CD4-positive, alpha-beta T cell treated with Interleukin-15 for 4 hours (primary cell): ENCODE results near the gene VPS54.
"Not testable (repeated sequence)": the region's sequence is repeated elsewhere in the genome, so short reads cannot be mapped to it uniquely, and the experiment has no call there.

Experiments
- DNase-seq: peaks from one replicate; pipeline ENCODE4 v3.0.0-alpha.2; 2020; ENCODE audit warnings: low spot score

VPS54 gene

GRCh38 chr2:63994329-63995070 is 24.7 kb downstream of the VPS54 start:
- not testable (repeated sequence) for DNase-seq

DNA sequence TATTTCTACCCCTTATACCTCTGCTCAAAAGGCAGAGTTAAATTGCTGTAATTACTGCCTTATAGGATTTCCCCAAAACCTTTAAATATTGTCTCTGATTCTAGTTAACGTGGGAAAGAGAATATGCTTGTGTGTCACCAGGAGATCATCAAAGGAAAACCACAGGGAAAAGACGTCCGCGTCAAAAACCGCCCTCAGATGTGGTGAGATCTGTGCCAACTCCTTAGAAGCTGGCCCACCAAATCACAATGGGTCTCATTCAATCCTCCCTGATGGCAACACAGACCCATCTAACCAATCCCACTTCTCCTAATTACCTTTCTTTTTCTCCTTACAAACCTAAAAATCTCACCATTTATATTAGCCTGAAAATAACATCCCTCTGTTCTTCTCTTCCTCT is 25.4 kb downstream of the VPS54 start:
- no peak for DNase-seq

DNA sequence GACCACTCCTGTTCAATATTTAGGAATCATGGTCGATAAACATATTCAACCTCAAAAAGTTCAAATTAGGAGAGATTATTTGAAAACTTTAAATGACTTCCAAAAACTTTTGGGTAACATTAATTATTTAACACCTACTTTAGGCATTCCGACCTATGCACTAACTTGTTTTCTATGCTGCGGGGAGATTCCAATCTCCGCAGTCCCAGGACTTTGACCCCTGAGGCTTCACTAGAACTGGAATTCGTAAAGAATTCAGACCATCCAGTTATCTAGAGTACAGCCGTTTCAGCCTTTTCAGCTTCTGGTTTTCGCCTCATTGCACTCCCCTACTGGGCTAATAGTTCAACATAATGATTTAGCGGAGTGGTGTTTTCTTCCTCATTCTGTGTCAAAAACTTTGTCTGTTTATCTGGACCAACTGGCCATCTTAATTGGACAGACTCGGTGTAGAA is 26.1 kb downstream of the VPS54 start:
- not testable (repeated sequence) for DNase-seq

- DNase-seq = no peak
These were observed 27.1 kb downstream of the VPS54 start for GRCh38 chr2:63992061-63992685.

GRCh38 chr2:63991173-63991999 is 27.8 kb downstream of the VPS54 start:
- DNase-seq = not testable (repeated sequence)

DNA sequence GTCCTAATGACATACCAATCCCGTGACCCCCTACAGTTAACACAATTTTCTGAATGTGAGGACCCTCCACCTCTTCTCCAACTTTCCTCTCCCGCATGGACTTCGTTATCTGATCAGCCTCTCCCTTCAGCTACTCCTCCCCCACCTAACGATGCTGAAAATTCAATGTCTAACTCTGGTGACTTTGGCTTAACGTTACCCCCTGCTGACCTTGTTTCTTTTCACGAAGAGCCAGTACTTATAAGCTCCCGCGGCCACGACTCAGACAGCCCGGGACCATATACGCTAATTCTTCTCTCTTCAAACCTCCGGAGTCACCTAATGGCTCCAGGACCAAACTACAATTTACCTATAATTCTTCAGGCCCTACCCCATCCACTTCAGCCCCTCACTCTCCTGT is 29.2 kb downstream of the VPS54 start:
- DNase-seq = no peak

GRCh38 chr2:63988842-63989436 is 30.3 kb downstream of the VPS54 start:
- DNase-seq = not testable (repeated sequence)

- DNase-seq = no peak
These were observed 34.4 kb downstream of the VPS54 start for GRCh38 chr2:63984606-63985359.

DNA sequence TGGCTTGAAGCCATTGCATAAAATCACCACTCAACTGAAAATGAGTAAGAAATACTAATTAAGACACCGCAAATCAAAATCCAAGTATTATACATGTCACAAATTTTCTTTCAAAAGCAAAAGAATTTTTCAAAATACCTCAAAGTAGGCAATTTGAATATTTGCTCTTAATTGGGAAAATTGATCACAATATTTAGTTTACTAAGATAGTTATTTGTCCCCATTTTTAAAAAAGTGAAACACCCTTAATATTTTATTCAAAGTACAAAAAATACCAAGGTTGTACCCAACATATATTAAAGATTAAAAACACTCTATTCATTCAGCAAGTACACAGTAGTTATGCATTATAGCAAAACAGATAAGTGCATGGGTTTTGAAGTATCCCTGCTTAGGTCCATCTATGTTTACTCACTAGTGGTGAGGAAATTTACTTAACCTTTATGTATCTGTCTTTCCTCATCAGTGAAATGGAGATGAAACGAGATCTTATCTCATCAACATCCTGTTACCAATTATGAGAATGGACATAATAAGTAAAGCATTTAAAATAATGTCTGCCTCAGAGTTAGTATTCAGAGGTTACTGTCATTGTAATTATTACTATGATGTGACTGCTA is 35.1 kb downstream of the VPS54 start:
- DNase-seq = no peak

- DNase-seq = no peak
These were observed 36.9 kb downstream of the VPS54 start for GRCh38 chr2:63982335-63982734.

- DNase-seq = no peak
These were observed 37.5 kb downstream of the VPS54 start for GRCh38 chr2:63981702-63982103.

GRCh38 chr2:63980794-63981193 is 38.4 kb downstream of the VPS54 start:
- DNase-seq = no peak

DNA sequence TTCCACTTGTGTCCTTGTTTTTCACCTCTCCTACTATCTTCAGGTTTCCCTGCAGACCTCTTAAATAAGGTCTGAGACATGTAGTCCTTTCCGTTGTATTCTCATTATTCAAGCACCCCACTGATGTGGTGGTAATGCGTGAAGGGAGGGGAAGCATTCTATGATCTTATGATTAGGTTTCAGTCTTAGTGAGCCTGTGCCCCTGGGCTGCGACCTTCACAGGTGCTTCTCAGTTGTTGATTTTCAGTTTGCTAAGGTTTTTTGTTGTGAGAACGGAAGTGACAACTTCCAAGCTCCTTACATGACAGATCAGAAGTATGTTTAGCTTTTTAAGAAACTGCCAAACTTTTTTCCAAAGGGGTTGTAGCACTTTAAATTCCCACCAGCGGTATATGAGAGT is 41.3 kb downstream of the VPS54 start:
- DNase-seq = peak; percentile 28

GRCh38 chr2:63976125-63976510 is 43.1 kb downstream of the VPS54 start:
- DNase-seq = no peak

DNA sequence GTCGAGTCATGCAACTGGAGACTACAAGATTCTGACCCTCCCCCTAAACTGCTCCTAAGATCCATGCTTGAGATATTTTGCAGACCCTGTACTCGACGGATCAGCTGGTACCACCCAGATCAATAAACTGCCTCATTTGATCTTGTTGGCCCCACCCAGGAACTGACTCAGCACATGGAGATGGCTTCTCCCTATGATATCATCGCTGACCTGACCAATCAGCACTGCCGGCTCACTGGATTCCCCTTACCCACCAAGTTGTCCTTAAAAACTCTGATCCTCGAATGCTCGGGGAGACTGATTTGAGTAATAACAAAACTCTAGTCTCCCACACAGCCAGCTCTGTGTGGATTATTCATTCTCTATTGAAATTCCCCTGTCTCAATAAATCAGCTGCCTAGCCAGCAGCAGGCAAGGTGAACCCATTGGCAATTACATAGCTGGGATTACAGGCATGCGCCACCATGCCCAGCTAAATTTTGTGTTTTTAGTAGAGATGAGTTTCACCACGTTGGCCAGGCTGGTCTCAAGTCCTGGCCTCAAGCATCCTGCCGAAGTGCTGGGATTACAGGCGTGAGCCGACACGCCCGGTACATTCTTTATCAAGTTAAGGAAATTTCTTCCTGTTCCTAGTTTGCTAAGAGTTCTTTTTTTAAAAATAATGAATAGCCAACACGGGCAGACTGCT is 43.6 kb downstream of the VPS54 start:
- DNase-seq = no peak

GRCh38 chr2:63975036-63975435 is 44.2 kb downstream of the VPS54 start:
- not testable (repeated sequence) for DNase-seq

GRCh38 chr2:63962186-63962585 is 57.0 kb downstream of the VPS54 start:
- DNase-seq = no peak

- no peak for DNase-seq
These were observed 68.8 kb downstream of the VPS54 start for GRCh38 chr2:63950414-63950813.

DNA sequence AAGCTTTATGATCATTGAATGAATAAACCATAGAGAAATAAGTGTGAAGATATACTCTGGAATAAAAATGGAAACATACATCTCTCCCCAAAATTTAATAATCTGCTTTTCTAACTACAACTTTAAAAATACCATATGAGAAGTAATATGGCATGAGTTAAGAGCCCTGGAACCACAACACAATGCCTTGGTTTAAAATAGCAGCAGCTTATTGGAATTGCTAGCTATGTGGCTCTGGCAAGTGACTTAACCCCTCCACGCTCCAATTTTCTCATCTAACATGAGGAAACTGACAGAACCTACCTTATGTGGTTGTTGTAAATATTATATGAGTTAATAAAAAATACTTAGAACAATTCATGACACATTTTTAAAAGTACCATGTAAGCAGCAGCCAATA is 76.4 kb downstream of the VPS54 start:
- DNase-seq = no peak

GRCh38 chr2:63932104-63932503 is 87.1 kb downstream of the VPS54 start:
- not testable (repeated sequence) for DNase-seq

- DNase-seq = no peak
These were observed 92.4 kb downstream of the VPS54 start for GRCh38 chr2:63926815-63927214.
